GM12878 (cell line): ENCODE measurements around the gene ITGA2. TPM values are rescaled to one million over a fixed set of nuclear protein-coding genes. Genes with fewer than 3 reads are reported as not detected.

Experiments
- ATAC-seq: fragments of 200-7000 bp; cut with Tn5 transposase; 3 replicates; pipeline ENCODE4 v1.9.1; 2020; ENCODE audit warnings: mild to moderate bottlenecking, moderate library complexity
- BruUV-seq: library from RNA; stranded (reverse); fragments of 400-500 nt; replicated peaks from 2 replicates; lab custom pipeline; 2021; lab: Mats Ljungman, UMichigan
- CTCF ChIA-PET: fragments of 300-600 bp; sonication (Branson Sonifier 250); formaldehyde crosslinking; extraction: SDS; loops from one replicate; lab custom pipeline; 2021; ENCODE audit warnings: inconsistent platforms; lab: Yijun Ruan, JAX
- POLR2A ChIA-PET: fragments of 350-600 bp; formaldehyde crosslinking; extraction: SDS; loops from one replicate; lab custom pipeline; 2021; ENCODE audit warnings: inconsistent platforms; lab: Charles Lee
- RAD21 ChIA-PET: fragments of 300-600 bp; sonication (Branson Sonifier 250); formaldehyde crosslinking; loops from one replicate; lab custom pipeline; 2023; ENCODE audit warnings: antibody characterized with exemption; ENCODE audit not compliant: unreplicated experiment; lab: Charles Lee
- SMC1A ChIA-PET: fragments of 300-600 bp; sonication (Branson Sonifier 250); formaldehyde crosslinking; loops from one replicate; lab custom pipeline; 2023; ENCODE audit not compliant: unreplicated experiment, uncharacterized antibody; lab: Charles Lee
- DNase-seq: peaks from one replicate; pipeline ENCODE4 v3.0.0-alpha.2; 2011; ENCODE audit warnings: low read depth, low spot score
- FAIRE-seq: peaks from 3 replicates; lab custom pipeline; 2011; peaks lifted over from hg19 to GRCh38; lab: Jason Lieb, UNC
- H2AFZ ChIP-seq: 2 replicates; pipeline ENCODE4 v1.6.0; 2011; ENCODE audit warnings: low read depth, low read length, control low read depth; ENCODE audit not compliant: control insufficient read depth
- H3K27ac ChIP-seq: 2 replicates; pipeline ENCODE4 v1.5.1; 2011; ENCODE audit warnings: control low read depth; ENCODE audit not compliant: control insufficient read depth, insufficient read depth
- H3K27me3 ChIP-seq, 2 experiments: replicated peaks in 1 of 2; 2 replicates each; pipeline versions ENCODE4 v1.6.0 to v1.6.1; 2011; ENCODE audit warnings: low read length in 1 of 2; ENCODE audit not compliant: control insufficient read depth in 2 of 2, insufficient read depth in 2 of 2
- H3K36me3 ChIP-seq, 2 experiments: 2 replicates each; pipeline ENCODE4 v1.5.1; 2011; ENCODE audit warnings: low read length in 1 of 2; ENCODE audit not compliant: control insufficient read depth in 2 of 2, insufficient read depth in 2 of 2
- H3K4me1 ChIP-seq: 2 replicates; pipeline ENCODE4 v1.6.1; 2011; ENCODE audit warnings: mild to moderate bottlenecking, low read length, moderate library complexity, mixed read lengths; ENCODE audit not compliant: control insufficient read depth, insufficient read depth
- H3K4me2 ChIP-seq: 2 replicates; pipeline ENCODE4 v1.6.0; 2011; ENCODE audit warnings: control low read depth; ENCODE audit not compliant: control insufficient read depth, insufficient read depth
- H3K4me3 ChIP-seq: fragments of 200-600 bp; sonication (generic); 2 replicates; pipeline ENCODE4 v1.5.1; 2016
- H3K79me2 ChIP-seq: 2 replicates; pipeline ENCODE4 v1.6.0; 2011; ENCODE audit warnings: low read length; ENCODE audit not compliant: control insufficient read depth, insufficient read depth
- H3K9ac ChIP-seq: 2 replicates; pipeline ENCODE4 v1.8.0; 2011; ENCODE audit warnings: low read length, control low read depth, mixed read lengths; ENCODE audit not compliant: control insufficient read depth, insufficient read depth
- H3K9me3 ChIP-seq: replicated peaks from 3 replicates; pipeline ENCODE4 v1.5.1; 2011; ENCODE audit warnings: mild to moderate bottlenecking, low read length; ENCODE audit not compliant: control insufficient read depth, insufficient read depth
- H4K20me1 ChIP-seq: 2 replicates; pipeline ENCODE4 v1.6.0; 2011; ENCODE audit not compliant: control insufficient read depth, insufficient read depth
- BCL11A ChIP-seq: IDR thresholded peaks from 2 replicates; pipeline ENCODE4 v1.6.1; 2011; ENCODE audit warnings: low read depth, low read length
- BRCA1 ChIP-seq: IDR thresholded peaks from 2 replicates; pipeline ENCODE4 v1.6.1; 2011; ENCODE audit warnings: low read depth, low read length, improper control_type of control experiment
- IKZF1 ChIP-seq: fragments of 450-650 bp; conservative IDR thresholded peaks from 2 replicates; pipeline ENCODE4 v1.6.1; 2017; ENCODE audit warnings: antibody characterized with exemption, mild to moderate bottlenecking
- NFYB ChIP-seq: IDR thresholded peaks from 2 replicates; pipeline ENCODE4 v1.6.1; 2011; ENCODE audit warnings: low read depth, mild to moderate bottlenecking, low read length, improper control_type of control experiment, moderate library complexity; ENCODE audit not compliant: insufficient read depth
- NR2C1 ChIP-seq: fragments of 450-650 bp; IDR thresholded peaks from 2 replicates; pipeline ENCODE4 v1.6.1; 2017; ENCODE audit warnings: antibody characterized with exemption, mild to moderate bottlenecking, moderate library complexity
- POU2F2 ChIP-seq: IDR thresholded peaks from 3 replicates; pipeline ENCODE4 v1.6.1; 2011; ENCODE audit warnings: low read depth, mild to moderate bottlenecking, low read length, borderline replicate concordance
- SIX5 ChIP-seq: IDR thresholded peaks from 2 replicates; pipeline ENCODE4 v1.6.1; 2011; ENCODE audit warnings: mild to moderate bottlenecking, low read depth, low read length, moderate library complexity; ENCODE audit not compliant: severe bottlenecking
- ZNF24 ChIP-seq: fragments of 450-650 bp; IDR thresholded peaks from 2 replicates; pipeline ENCODE4 v1.6.1; 2017; ENCODE audit warnings: antibody characterized with exemption, mild to moderate bottlenecking
- WGBS: methylation state at CpG from one replicate; pipeline ENCODE4 v1.1.6; 2016; ENCODE audit warnings: low lambda C conversion rate; ENCODE audit not compliant: insufficient replicate concordance, insufficient coverage; ENCODE audit errors: missing lambda C conversion rate; 5-methylcytosine and 5-hydroxymethylcytosine counted together
- in situ Hi-C: fragments of 300-500 bp; cut with MboI; formaldehyde crosslinking; loops from 9 replicates; pipeline ENCODE4 v1.14.3; 2018; ENCODE audit warnings: mixed read lengths
- intact Hi-C: fragments of 100-400 bp; cut with micrococcal nuclease; formaldehyde crosslinking; loops from one replicate; pipeline ENCODE4 v1.14.2; 2022; ENCODE audit not compliant: unreplicated experiment
- polyA plus RNA-seq, 11 experiments: library from polyadenylated mRNA; depleted of rRNA in 4 of 11; unstranded in 6 of 11; stranded (reverse) in 5 of 11; fragments of >200 nt; fragmentation: Nextera tagmentation in 4 of 11; fragmentation: Illumina TruSeq in 1 of 11; extraction: Ambion mirVana in 4 of 11; extraction: Trizol in 1 of 11; gene quantifications; 1 replicate in 1 of 11; 2 replicates in 10 of 11; pipeline versions ENCODE4 v1.2.1 to v1.2.3, GENCODE V29; 2011 to 2016; ENCODE audit warnings: inconsistent platforms in 2 of 11, missing spikeins in 2 of 11, low read depth in 1 of 11
- total RNA-seq, 4 experiments: library from RNA; depleted of rRNA in 3 of 4; stranded (reverse); fragments of >200 nt in 3 of 4; fragmentation: Illumina TruSeq in 1 of 4; extraction: Trizol in 1 of 4; gene quantifications; 2 replicates each; pipeline versions ENCODE4 v1.2.1 to v1.2.3, GENCODE V29; 2013 to 2021
- TF ChIP-seq, protein P1 (sequence below): fragments of 450-650 bp; IDR thresholded peaks from 2 replicates; pipeline ENCODE4 v1.6.1; 2017; ENCODE audit warnings: mild to moderate bottlenecking, moderate library complexity

ITGA2 gene
- total and polyA plus RNA-seq, 10 of the 15 experiments (the other 5 are each of a cell fraction or from before 2014, with no cell fraction given): under 0.01 to 0.13 (median 0.03) TPM; not detected in 6

DNA sequence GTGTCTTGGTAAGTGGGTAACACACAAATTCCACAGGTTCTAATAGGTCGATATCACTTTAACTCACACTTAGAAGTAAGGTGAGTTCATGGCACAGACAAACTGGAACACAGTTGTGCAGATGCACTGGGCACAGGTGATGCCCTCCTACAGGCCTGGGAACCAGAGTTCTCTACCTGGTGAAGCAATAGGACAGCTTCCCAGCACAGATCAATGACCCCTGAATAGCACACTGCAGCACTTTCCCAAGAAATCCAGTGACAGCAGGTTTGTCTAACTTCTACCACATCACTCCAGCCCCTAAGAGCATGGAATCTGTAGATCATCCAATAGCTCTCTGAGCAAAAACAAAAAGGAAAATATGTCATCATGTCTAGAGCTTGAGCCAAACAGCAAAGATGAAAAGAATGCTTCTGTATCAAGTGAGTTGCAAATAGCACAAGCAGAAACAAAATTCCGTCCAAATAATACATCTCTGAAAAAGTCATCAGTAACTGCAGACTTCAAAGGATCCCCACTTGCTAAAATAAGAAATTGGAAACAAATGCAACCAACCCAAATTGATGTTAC is 86.9 kb downstream of the ITGA2 start:
- TF ChIP-seq SIX5 (no peak), IKZF1 (no peak), BCL11A (no peak), ZNF24 (no peak), BRCA1 (no peak), NR2C1 (no peak), POU2F2 (no peak), NFYB (no peak)
- TF ChIP-seq, protein P1, sequence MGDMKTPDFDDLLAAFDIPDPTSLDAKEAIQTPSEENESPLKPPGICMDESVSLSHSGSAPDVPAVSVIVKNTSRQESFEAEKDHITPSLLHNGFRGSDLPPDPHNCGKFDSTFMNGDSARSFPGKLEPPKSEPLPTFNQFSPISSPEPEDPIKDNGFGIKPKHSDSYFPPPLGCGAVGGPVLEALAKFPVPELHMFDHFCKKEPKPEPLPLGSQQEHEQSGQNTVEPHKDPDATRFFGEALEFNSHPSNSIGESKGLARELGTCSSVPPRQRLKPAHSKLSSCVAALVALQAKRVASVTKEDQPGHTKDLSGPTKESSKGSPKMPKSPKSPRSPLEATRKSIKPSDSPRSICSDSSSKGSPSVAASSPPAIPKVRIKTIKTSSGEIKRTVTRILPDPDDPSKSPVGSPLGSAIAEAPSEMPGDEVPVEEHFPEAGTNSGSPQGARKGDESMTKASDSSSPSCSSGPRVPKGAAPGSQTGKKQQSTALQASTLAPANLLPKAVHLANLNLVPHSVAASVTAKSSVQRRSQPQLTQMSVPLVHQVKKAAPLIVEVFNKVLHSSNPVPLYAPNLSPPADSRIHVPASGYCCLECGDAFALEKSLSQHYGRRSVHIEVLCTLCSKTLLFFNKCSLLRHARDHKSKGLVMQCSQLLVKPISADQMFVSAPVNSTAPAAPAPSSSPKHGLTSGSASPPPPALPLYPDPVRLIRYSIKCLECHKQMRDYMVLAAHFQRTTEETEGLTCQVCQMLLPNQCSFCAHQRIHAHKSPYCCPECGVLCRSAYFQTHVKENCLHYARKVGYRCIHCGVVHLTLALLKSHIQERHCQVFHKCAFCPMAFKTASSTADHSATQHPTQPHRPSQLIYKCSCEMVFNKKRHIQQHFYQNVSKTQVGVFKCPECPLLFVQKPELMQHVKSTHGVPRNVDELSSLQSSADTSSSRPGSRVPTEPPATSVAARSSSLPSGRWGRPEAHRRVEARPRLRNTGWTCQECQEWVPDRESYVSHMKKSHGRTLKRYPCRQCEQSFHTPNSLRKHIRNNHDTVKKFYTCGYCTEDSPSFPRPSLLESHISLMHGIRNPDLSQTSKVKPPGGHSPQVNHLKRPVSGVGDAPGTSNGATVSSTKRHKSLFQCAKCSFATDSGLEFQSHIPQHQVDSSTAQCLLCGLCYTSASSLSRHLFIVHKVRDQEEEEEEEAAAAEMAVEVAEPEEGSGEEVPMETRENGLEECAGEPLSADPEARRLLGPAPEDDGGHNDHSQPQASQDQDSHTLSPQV: no peak
- no peak overlapping the region for H3K4me3 ChIP-seq
- no peaks in the 10 kb centered on the region for H3K9me3 ChIP-seq
- no peak for DNase-seq
- no peaks in the 10 kb centered on the region for H3K79me2 ChIP-seq
- H2AFZ ChIP-seq: no peak overlapping the region
- ATAC-seq: no peak
- SMC1A ChIA-PET: no interaction called here
- H3K27ac ChIP-seq: no peak overlapping the region
- no peak overlapping the region for H3K9ac ChIP-seq
- in situ Hi-C loops: no loop called here
- no peaks in the 10 kb centered on the region; a peak in 2 of 4 replicates for H3K27me3 ChIP-seq
- no TSS peak for BruUV-seq
- 31% methylated on average over 2 of the region's 2 CpGs for WGBS
- RAD21 ChIA-PET: no interaction called here
- intact Hi-C loops: no loop called here
- no peaks in the 10 kb centered on the region for H3K36me3 ChIP-seq
- H3K4me1 ChIP-seq: no peaks in the 10 kb centered on the region
- no peak for FAIRE-seq
- POLR2A ChIA-PET: no interaction called here
- H3K4me2 ChIP-seq: no peak overlapping the region
- CTCF ChIA-PET: no interaction called here
- no peaks in the 10 kb centered on the region for H4K20me1 ChIP-seq
